Astrocyte of the spinal cord (primary cell): Measurements from ENCODE around the gene TFAM.

ENCODE experiments used
- DNase-seq: peaks from one replicate; pipeline ENCODE4 v3.0.0; 2011; ENCODE audit warnings: low read depth, low spot score
- H3K4me3 ChIP-seq: 2 replicates; pipeline ENCODE4 v1.5.1; 2011; ENCODE audit warnings: low read depth, mild to moderate bottlenecking, low read length, moderate library complexity
- CTCF ChIP-seq: IDR thresholded peaks from 2 replicates; pipeline ENCODE4 v1.5.1; 2012; ENCODE audit warnings: low read depth, mild to moderate bottlenecking, low read length, inconsistent platforms
- in situ Hi-C: cut with HindIII; loops from 2 replicates; pipeline ENCODE4 v1.10.0; 2017; ENCODE audit warnings: low sequenced_read_pairs

TFAM gene

GRCh38 chr10:58438340-58438871 is 53.2 kb downstream of the TFAM start:
- H3K4me3 ChIP-seq: no peak overlapping the region
- TF ChIP-seq CTCF: no peak
- in situ Hi-C loops: no loop called here
- DNase-seq: peak; percentile 63

- in situ Hi-C loops: no loop called here
- H3K4me3 ChIP-seq: no peak overlapping the region
- no peak for DNase-seq
- no peak for TF ChIP-seq CTCF
Observed at GRCh38 chr10:58438986-58439385, 53.8 kb downstream of the TFAM start.

DNA sequence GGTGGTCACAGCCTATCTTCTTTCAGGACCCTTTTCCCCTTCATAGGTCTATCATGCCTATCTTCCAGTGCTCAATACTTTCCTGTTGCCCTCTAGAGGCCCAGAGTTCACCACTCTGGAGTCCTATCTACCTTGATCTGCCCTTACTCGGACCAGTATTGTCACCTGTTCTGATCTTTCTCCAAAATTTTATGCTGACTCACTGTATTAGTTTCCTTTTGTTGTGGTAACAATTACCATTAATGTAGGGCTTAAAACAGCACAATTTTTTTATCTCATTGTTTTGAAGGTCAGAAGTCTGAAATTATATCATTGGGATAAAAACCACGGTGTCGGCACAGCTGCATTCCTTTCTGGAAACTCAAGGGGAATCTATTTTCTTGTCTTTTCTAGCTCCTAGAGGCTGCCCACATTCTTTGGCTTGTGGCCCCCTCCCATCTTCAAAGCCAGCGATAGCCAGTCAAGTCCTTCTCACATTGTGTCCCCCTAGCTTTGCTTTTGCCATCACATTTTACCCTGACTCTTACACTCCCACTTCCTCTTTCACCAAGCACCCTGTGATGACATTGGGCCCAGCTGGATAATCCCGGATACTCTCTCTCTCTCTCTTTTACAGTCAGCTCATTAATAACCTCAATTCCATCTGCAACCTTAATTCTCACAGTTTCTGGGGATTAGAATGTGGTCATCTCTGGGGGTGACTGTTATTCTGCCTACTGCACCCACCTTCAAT is 54.6 kb downstream of the TFAM start:
- TF ChIP-seq CTCF: no peak
- in situ Hi-C loops: no loop called here
- DNase-seq: no peak

DNA sequence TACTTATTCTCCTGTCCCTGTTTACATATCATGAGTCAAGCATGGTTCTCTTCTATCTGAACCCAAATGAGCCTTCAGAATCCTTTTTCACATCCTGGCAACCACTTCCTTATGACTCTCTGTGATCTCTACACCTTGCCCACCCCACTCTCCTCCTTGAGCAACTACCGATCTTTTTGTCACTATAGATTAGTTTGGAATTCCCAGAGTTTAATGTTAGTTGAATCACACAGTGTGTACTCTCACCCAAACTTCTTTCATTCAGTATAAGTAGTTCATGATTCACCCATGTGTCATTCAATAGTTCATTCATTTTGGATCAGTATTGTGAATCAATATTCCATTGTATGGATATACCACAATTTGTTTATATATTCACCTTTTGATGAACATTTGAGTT is 55.3 kb downstream of the TFAM start:
- in situ Hi-C loops: no loop called here
- TF ChIP-seq CTCF: no peak
- no peak for DNase-seq
- no peak overlapping the region for H3K4me3 ChIP-seq

More for the DNA sequence above, 54.6 kb downstream of the TFAM start:
- no peak overlapping the region for H3K4me3 ChIP-seq

DNA sequence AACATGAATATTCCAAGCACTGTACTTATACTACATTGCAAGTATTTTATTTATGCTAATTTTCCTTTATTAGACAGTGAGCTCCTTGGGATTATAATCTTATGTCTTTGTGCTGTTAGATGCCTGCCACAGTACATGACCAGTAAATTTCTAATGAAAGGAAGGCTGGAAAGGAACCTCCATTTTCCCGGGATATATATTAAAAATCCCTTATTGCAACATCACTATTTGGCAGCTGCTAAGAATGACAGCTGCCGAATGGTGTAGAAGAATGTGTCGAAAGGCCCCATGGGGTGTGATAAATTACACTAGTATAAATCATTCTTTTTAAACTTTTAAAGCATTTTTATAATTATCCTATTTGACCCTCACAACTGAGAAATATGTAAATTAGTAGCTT is 59.1 kb downstream of the TFAM start:
- in situ Hi-C loops: no loop called here
- TF ChIP-seq CTCF: no peak
- no peak overlapping the region for H3K4me3 ChIP-seq
- DNase-seq: no peak

DNA sequence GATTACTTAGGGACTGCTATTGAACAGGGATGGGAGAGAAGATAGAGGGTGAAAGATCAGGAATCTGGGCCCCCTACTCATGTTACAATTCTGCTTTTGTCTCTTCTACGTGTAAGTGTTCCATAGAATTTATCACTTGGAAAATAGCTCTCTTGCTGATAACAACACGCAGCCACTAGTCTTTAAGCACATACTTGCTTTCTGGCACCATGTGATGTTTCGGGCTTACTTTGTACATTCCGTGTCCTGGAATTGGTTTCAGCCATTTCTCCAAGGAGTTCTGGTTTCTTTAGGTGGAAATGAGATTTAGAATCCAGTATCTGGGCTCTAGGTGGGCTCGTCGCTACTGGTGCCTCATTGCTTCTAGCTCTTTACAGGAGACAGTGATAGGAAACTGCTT is 59.7 kb downstream of the TFAM start:
- no peak for TF ChIP-seq CTCF
- DNase-seq: no peak
- in situ Hi-C loops: no loop called here
- H3K4me3 ChIP-seq: no peak overlapping the region
